HCT116 (cell line): ENCODE data around the gene ZNF346. TPM values are rescaled to one million over a fixed set of nuclear protein-coding genes. Genes with fewer than 3 reads are reported as not detected.

Source experiments
- ATAC-seq: fragments of 200-7000 bp; cut with Tn5 transposase; 2 replicates; pipeline ENCODE4 v1.9.1; 2020; ENCODE audit warnings: mild to moderate bottlenecking, moderate library complexity
- BruUV-seq: library from RNA; stranded (reverse); fragments of 400-500 nt; replicated peaks from 2 replicates; lab custom pipeline; 2021; lab: Mats Ljungman, UMichigan
- CTCF ChIA-PET: fragments of 300-600 bp; sonication (Branson Sonifier 250); formaldehyde crosslinking; loops from one replicate; lab custom pipeline; 2021; ENCODE audit warnings: antibody characterized with exemption; lab: Charles Lee
- POLR2A ChIA-PET: fragments of 300-600, 350-600 bp; sonication (Branson Sonifier 250); formaldehyde crosslinking; loops from one replicate; lab custom pipeline; 2021; ENCODE audit warnings: antibody characterized with exemption; lab: Charles Lee
- RAD21 ChIA-PET, 2 experiments: fragments of 300-600 bp; sonication (Branson Sonifier 250); formaldehyde crosslinking; loops; one replicate each; lab custom pipeline; 2023; ENCODE audit warnings: low total read pairs in 2 of 2; ENCODE audit not compliant: uncharacterized antibody in 2 of 2, unreplicated experiment in 2 of 2, low non-redundant PET in 1 of 2; lab: Charles Lee
- DNase-seq: peaks from one replicate; pipeline ENCODE4 v3.0.0-alpha.2; 2010; ENCODE audit warnings: low read depth, low spot score
- H2AFZ ChIP-seq: fragments of 200-600 bp; shearing (Covaris generic), sonication (generic); 2 replicates; pipeline ENCODE4 v1.6.1; 2017; ENCODE audit warnings: low read depth, mixed run types, mixed read lengths, antibody characterized with exemption, low read length; ENCODE audit not compliant: poor library complexity, severe bottlenecking
- H3K27ac ChIP-seq: 2 replicates; pipeline ENCODE4 v1.5.1; 2012; ENCODE audit warnings: low read depth, low read length
- H3K27me3 ChIP-seq: fragments of 200-600 bp; sonication (generic); 2 replicates; pipeline ENCODE4 v1.6.1; 2016; ENCODE audit warnings: mixed run types, low read length, mixed read lengths; ENCODE audit not compliant: insufficient read depth
- H3K36me3 ChIP-seq, 2 experiments: fragments of 200-500 bp in 1 of 2; fragments of 200-600 bp in 1 of 2; sonication (Bioruptor generic) in 1 of 2; sonication (generic) in 1 of 2; 2 replicates each; pipeline versions ENCODE4 v1.5.1 to v1.6.1; 2014 to 2016; ENCODE audit warnings: low read length in 2 of 2, inconsistent platforms in 1 of 2, mixed read lengths in 1 of 2, mixed run types in 1 of 2; ENCODE audit not compliant: insufficient read depth in 2 of 2, control insufficient read depth in 1 of 2
- H3K4me1 ChIP-seq, 2 experiments: fragments of 200-600 bp in 1 of 2; sonication (generic) in 1 of 2; 2 replicates each; pipeline versions ENCODE4 v1.5.1 to v1.6.1; 2012 to 2017; ENCODE audit warnings: low read length in 2 of 2, inconsistent platforms in 1 of 2, mild to moderate bottlenecking in 1 of 2, mixed read lengths in 1 of 2, mixed run types in 1 of 2, moderate library complexity in 1 of 2; ENCODE audit not compliant: insufficient read depth in 2 of 2, control insufficient read depth in 1 of 2
- H3K4me2 ChIP-seq: fragments of 200-600 bp; sonication (generic); 2 replicates; pipeline ENCODE4 v1.6.1; 2017; ENCODE audit warnings: mixed run types, low read length, mixed read lengths
- H3K4me3 ChIP-seq, 2 experiments: fragments of 200-600 bp in 1 of 2; sonication (generic) in 1 of 2; replicated peaks in 1 of 2; 2 replicates each; pipeline ENCODE4 v1.5.1; 2011 to 2016; ENCODE audit warnings: low read length in 2 of 2, control low read depth in 1 of 2, low read depth in 1 of 2, mild to moderate bottlenecking in 1 of 2, mixed read lengths in 1 of 2, mixed run types in 1 of 2
- H3K79me2 ChIP-seq: fragments of 200-600 bp; sonication (generic); 2 replicates; pipeline ENCODE4 v1.6.1; 2017; ENCODE audit warnings: mild to moderate bottlenecking, mixed run types, low read length, moderate library complexity, mixed read lengths; ENCODE audit not compliant: insufficient read depth
- H3K9ac ChIP-seq: fragments of 200-600 bp; sonication (generic); 2 replicates; pipeline ENCODE4 v1.6.1; 2016; ENCODE audit warnings: low read length, mixed read lengths
- H3K9me2 ChIP-seq: fragments of 200-600 bp; sonication (generic), shearing (Covaris generic); 2 replicates; pipeline ENCODE4 v1.6.1; 2017; ENCODE audit warnings: mixed run types, mild to moderate bottlenecking, moderate library complexity; ENCODE audit not compliant: insufficient read depth
- H3K9me3 ChIP-seq, 2 experiments: fragments of 200-500 bp in 1 of 2; fragments of 200-600 bp in 1 of 2; sonication (Bioruptor generic) in 1 of 2; sonication (generic) in 1 of 2; 2 replicates each; pipeline ENCODE4 v1.6.1; 2014 to 2017; ENCODE audit warnings: low read length in 2 of 2, mixed read lengths in 2 of 2, inconsistent platforms in 1 of 2, low read depth in 1 of 2, mild to moderate bottlenecking in 1 of 2, mixed run types in 1 of 2, moderate library complexity in 1 of 2; ENCODE audit not compliant: control insufficient read depth in 1 of 2, insufficient read depth in 1 of 2
- H4K20me1 ChIP-seq: fragments of 200-600 bp; sonication (generic), shearing (Covaris generic); 2 replicates; pipeline ENCODE4 v1.6.1; 2017; ENCODE audit warnings: mixed run types, mild to moderate bottlenecking, moderate library complexity; ENCODE audit not compliant: insufficient read depth
- ATF3 ChIP-seq: IDR thresholded peaks from 2 replicates; pipeline ENCODE4 v1.6.1; 2012
- CEBPB ChIP-seq: IDR thresholded peaks from 2 replicates; pipeline ENCODE4 v1.6.1; 2012; ENCODE audit warnings: low read depth
- EZH2 ChIP-seq: fragments of 200-600 bp; sonication (generic); IDR thresholded peaks from 2 replicates; pipeline ENCODE4 v1.6.1; 2017; ENCODE audit warnings: antibody characterized with exemption, mixed run types
- EZH2phosphoT487 ChIP-seq: fragments of 200-600 bp; IDR thresholded peaks from 2 replicates; pipeline ENCODE4 v1.6.1; 2018; ENCODE audit warnings: antibody characterized with exemption, borderline replicate concordance
- FOSL1 ChIP-seq: IDR thresholded peaks from 2 replicates; pipeline ENCODE4 v1.6.1; 2012; ENCODE audit warnings: low read depth
- JUND ChIP-seq: IDR thresholded peaks from 2 replicates; pipeline ENCODE4 v1.6.1; 2012
- MAX ChIP-seq: IDR thresholded peaks from 2 replicates; pipeline ENCODE4 v1.6.1; 2012
- POLR2A ChIP-seq: IDR thresholded peaks from 2 replicates; pipeline ENCODE4 v1.7.0; 2011; ENCODE audit warnings: borderline replicate concordance; ENCODE audit not compliant: insufficient read depth, insufficient read length; ENCODE audit errors: extremely low read depth
- POLR2AphosphoS5 ChIP-seq: IDR thresholded peaks from 2 replicates; pipeline ENCODE4 v1.6.1; 2011; ENCODE audit warnings: mild to moderate bottlenecking, low read depth, low read length, moderate library complexity
- RAD21 ChIP-seq: IDR thresholded peaks from 2 replicates; pipeline ENCODE4 v1.6.1; 2012; ENCODE audit warnings: low read depth, mild to moderate bottlenecking
- REST ChIP-seq: IDR thresholded peaks from 2 replicates; pipeline ENCODE4 v1.6.1; 2012; ENCODE audit warnings: low read depth
- SRF ChIP-seq: IDR thresholded peaks from 2 replicates; pipeline ENCODE4 v1.6.1; 2012; ENCODE audit warnings: low read depth
- TCF7L2 ChIP-seq: IDR thresholded peaks from 2 replicates; pipeline ENCODE4 v1.7.0; 2011; ENCODE audit warnings: borderline replicate concordance, inconsistent platforms; ENCODE audit not compliant: insufficient read depth, insufficient read length; ENCODE audit errors: extremely low read depth
- ZBTB33 ChIP-seq: IDR thresholded peaks from 2 replicates; pipeline ENCODE4 v1.6.1; 2011; ENCODE audit warnings: mild to moderate bottlenecking, low read length, moderate library complexity; ENCODE audit not compliant: insufficient replicate concordance; ENCODE audit errors: extremely low read depth
- ZFX ChIP-seq: fragments of 450-650 bp; IDR thresholded peaks from 2 replicates; pipeline ENCODE4 v1.6.1; 2017
- ZNF274 ChIP-seq: fragments of 200-500 bp; sonication (Bioruptor generic); IDR thresholded peaks from 2 replicates; pipeline ENCODE4 v1.6.1; 2014; ENCODE audit warnings: mild to moderate bottlenecking, low read depth, low read length, inconsistent platforms
- intact Hi-C: fragments of 100-400 bp; cut with micrococcal nuclease; formaldehyde crosslinking; loops from 2 replicates; pipeline ENCODE4 v1.10.0; 2022
- total RNA-seq: library from RNA; stranded (reverse); gene quantifications from one replicate; pipeline ENCODE4 v1.2.1, GENCODE V29; 2021; ENCODE audit not compliant: unreplicated experiment

Gene ZNF346
- total RNA-seq, 1 experiment from 2014 or later, result 13.7 TPM

GRCh38 chr5:177089825-177090641, 67.5 kb downstream of the ZNF346 start:
- intact Hi-C loops, result no loop called here
- H3K4me2 ChIP-seq, result no peak overlapping the region
- BruUV-seq, result no TSS peak

More at GRCh38 chr5:177089825-177090641, 67.5 kb downstream of the ZNF346 start:
- H3K27ac ChIP-seq, result no peak overlapping the region
- no peak overlapping the region for H3K4me3 ChIP-seq
- ChIA-PET RAD21 (no interaction called here), POLR2A (no interaction called here), CTCF (interaction anchor here (1.1 kb wide), 1 partner anchor 21 kb away, joined by 5 read pairs; no protein-coding TSS in a partner anchor)
- H4K20me1 ChIP-seq, result no peaks in the 10 kb centered on the region
- ATAC-seq (no peak), DNase-seq (no peak)
- peaks cover 6 to 13% of the 10 kb centered on the region in 2 experiments; a peak in 3 of 4 replicates for H3K4me1 ChIP-seq
- no peaks in the 10 kb centered on the region for H3K9me3 ChIP-seq
- H3K79me2 ChIP-seq, result peaks cover 21% of the 10 kb centered on the region
- H2AFZ ChIP-seq, result no peak overlapping the region
- TF ChIP-seq FOSL1 (no peak), CEBPB (no peak), EZH2 (no peak), ZBTB33 (no peak), MAX (no peak), POLR2AphosphoS5 (no peak), TCF7L2 (no peak), ATF3 (no peak), POLR2A (no peak), EZH2phosphoT487 (no peak), ZFX (no peak), JUND (no peak), ZNF274 (no peak), RAD21 (no peak), SRF (no peak), REST (no peak)
- H3K36me3 ChIP-seq, result peaks cover 3 to 12% of the 10 kb centered on the region in 2 experiments; a peak in 2 of 4 replicates
- no peak overlapping the region for H3K9ac ChIP-seq
- no peaks in the 10 kb centered on the region for H3K9me2 ChIP-seq
- H3K27me3 ChIP-seq, result no peaks in the 10 kb centered on the region
